ENCODE results near the gene PCAT7. TPM values are rescaled to one million over a fixed set of nuclear protein-coding genes. Genes with fewer than 3 reads are reported as not detected.

Gene PCAT7
- total RNA-seq, 1 donor from 2014 or later: 1.3 TPM

GRCh38 chr9:94610181-94610606, 55.3 kb downstream of the PCAT7 start:
- TF ChIP-seq CTCF (IDR thresholded peaks at IDR 0.05; ENCODE audit: unreplicated experiment): no peak
- Mint-ChIP-seq H3K9me3 (ENCODE audit: unreplicated experiment) (no peaks in the 10 kb centered on the region), H3K27me3 (ENCODE audit: unreplicated experiment) (peaks cover 10% of the 10 kb centered on the region), H3K27ac (ENCODE audit: unreplicated experiment) (no peak overlapping the region), H3K4me3 (ENCODE audit: unreplicated experiment) (no peak overlapping the region), H3K36me3 (ENCODE audit: low read depth, unreplicated experiment) (no peaks in the 10 kb centered on the region), H3K4me1 (ENCODE audit: unreplicated experiment) (peaks cover 3% of the 10 kb centered on the region)
- no peak for DNase-seq (ENCODE audit: low spot score)

GRCh38 chr9:94611638-94612068, 56.8 kb downstream of the PCAT7 start:
- no peak for DNase-seq (ENCODE audit: low spot score)
- TF ChIP-seq CTCF (IDR thresholded peaks at IDR 0.05; ENCODE audit: unreplicated experiment): no peak
- Mint-ChIP-seq H3K27me3 (ENCODE audit: unreplicated experiment) (peaks cover 4% of the 10 kb centered on the region), H3K27ac (ENCODE audit: unreplicated experiment) (no peak overlapping the region), H3K36me3 (ENCODE audit: low read depth, unreplicated experiment) (no peaks in the 10 kb centered on the region), H3K4me1 (ENCODE audit: unreplicated experiment) (peaks cover 3% of the 10 kb centered on the region), H3K4me3 (ENCODE audit: unreplicated experiment) (no peak overlapping the region), H3K9me3 (ENCODE audit: unreplicated experiment) (no peaks in the 10 kb centered on the region)

- Mint-ChIP-seq H3K9me3 (ENCODE audit: unreplicated experiment) (no peaks in the 10 kb centered on the region), H3K4me3 (ENCODE audit: unreplicated experiment) (no peak overlapping the region), H3K4me1 (ENCODE audit: unreplicated experiment) (peaks cover 3% of the 10 kb centered on the region), H3K27me3 (ENCODE audit: unreplicated experiment) (peaks cover 4% of the 10 kb centered on the region), H3K36me3 (ENCODE audit: low read depth, unreplicated experiment) (no peaks in the 10 kb centered on the region), H3K27ac (ENCODE audit: unreplicated experiment) (no peak overlapping the region)
- no peak for DNase-seq (ENCODE audit: low spot score)
- no peak for TF ChIP-seq CTCF (IDR thresholded peaks at IDR 0.05; ENCODE audit: unreplicated experiment)
These were observed 57.2 kb downstream of the PCAT7 start for GRCh38 chr9:94612071-94612470.

- Mint-ChIP-seq H3K27ac (ENCODE audit: unreplicated experiment) (no peak overlapping the region), H3K27me3 (ENCODE audit: unreplicated experiment) (peaks cover 4% of the 10 kb centered on the region)
- TF ChIP-seq CTCF (IDR thresholded peaks at IDR 0.05; ENCODE audit: unreplicated experiment): no peak
These were observed 58.1 kb downstream of the PCAT7 start for GRCh38 chr9:94613003-94613402.

GRCh38 chr9:94619026-94619425, 64.1 kb downstream of the PCAT7 start:
- Mint-ChIP-seq H3K27me3 (ENCODE audit: unreplicated experiment) (peaks cover 5% of the 10 kb centered on the region), H3K4me1 (ENCODE audit: unreplicated experiment) (no peaks in the 10 kb centered on the region), H3K4me3 (ENCODE audit: unreplicated experiment) (no peak overlapping the region), H3K36me3 (ENCODE audit: low read depth, unreplicated experiment) (no peaks in the 10 kb centered on the region), H3K9me3 (ENCODE audit: unreplicated experiment) (no peaks in the 10 kb centered on the region), H3K27ac (ENCODE audit: unreplicated experiment) (no peak overlapping the region)
- TF ChIP-seq CTCF (IDR thresholded peaks at IDR 0.05; ENCODE audit: unreplicated experiment): no peak
- no peak for DNase-seq (ENCODE audit: low spot score)

More at GRCh38 chr9:94613003-94613402, 58.1 kb downstream of the PCAT7 start:
- no peaks in the 10 kb centered on the region for H3K9me3 Mint-ChIP-seq (ENCODE audit: unreplicated experiment)
- peaks cover 3% of the 10 kb centered on the region for H3K4me1 Mint-ChIP-seq (ENCODE audit: unreplicated experiment)
- DNase-seq (ENCODE audit: low spot score): no peak
- H3K36me3 Mint-ChIP-seq (ENCODE audit: low read depth, unreplicated experiment): no peaks in the 10 kb centered on the region
- no peak overlapping the region for H3K4me3 Mint-ChIP-seq (ENCODE audit: unreplicated experiment)

Other genes starting within 250 kb of the PCAT7 start
- gene NUTM2F, start 226.4 kb upstream of the PCAT7 start, total RNA-seq (ENCODE audit: unreplicated experiment): not detected
- gene FBP2, start 38.7 kb downstream of the PCAT7 start, total RNA-seq (ENCODE audit: unreplicated experiment): 0.28 TPM
- not detected for gene FBP1, start 84.4 kb downstream of the PCAT7 start, total RNA-seq (ENCODE audit: unreplicated experiment)
- gene AOPEP, start 171.6 kb downstream of the PCAT7 start, total RNA-seq (ENCODE audit: unreplicated experiment): 22.1 TPM